ENCODE results near the gene SLIT2.

DNA sequence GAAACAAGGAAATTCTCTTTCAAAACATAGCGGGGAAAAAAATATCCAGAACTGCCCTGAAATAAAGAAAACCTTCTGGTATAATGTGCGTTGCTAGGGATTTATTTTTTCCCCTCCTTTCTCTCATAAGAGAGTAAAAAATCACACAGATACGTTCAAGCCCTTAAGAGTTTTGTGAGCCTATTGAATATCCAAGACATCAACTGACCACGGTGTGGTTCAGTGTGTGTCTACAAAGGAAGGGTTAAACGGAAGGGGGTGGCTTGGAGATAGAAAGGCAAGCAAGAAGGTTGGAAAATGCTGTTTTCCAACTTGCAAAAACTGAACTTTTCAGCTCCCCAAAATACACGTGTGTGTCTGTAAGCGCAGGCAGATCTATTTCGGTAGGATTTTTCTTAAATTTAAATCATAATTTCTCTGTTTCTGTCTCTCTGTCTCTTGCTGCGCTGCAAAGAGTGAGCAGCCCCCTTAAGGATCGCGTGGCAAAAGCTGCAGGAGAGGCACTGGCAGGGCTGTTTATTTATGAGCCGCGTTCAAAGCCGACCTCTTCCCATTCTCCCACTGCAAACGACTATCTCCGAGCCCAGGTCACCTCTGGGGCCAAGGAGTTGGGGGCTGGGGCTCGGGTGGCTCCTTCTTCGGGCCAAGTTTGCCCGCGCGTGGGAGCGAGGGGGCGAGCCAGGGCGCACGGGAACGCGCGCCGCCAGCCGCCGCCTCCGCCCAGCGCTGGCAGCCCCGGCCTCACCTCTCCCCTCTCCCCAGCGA is 492 bp upstream of the SLIT2 start:
- TF ChIP-seq YY1 (IDR thresholded peaks at IDR 0.05; ENCODE audit: insufficient read depth, insufficient read length): no peak
- TF ChIP-seq SUZ12 (IDR thresholded peaks at IDR 0.05; ENCODE audit: extremely low read depth, insufficient read depth, insufficient read length): no peak
